Endodermal cell (in vitro differentiated cells): ENCODE data around the gene EIF4A3. TPM values are rescaled to one million over a fixed set of nuclear protein-coding genes. Genes with fewer than 3 reads are reported as not detected.

Source experiments
- DNase-seq: peaks from one replicate; pipeline ENCODE4 v3.0.0-alpha.2; 2017
- H3K27ac ChIP-seq: 2 replicates; pipeline ENCODE4 v1.5.1; 2013; ENCODE audit warnings: mild to moderate bottlenecking, low read depth, low read length, moderate library complexity
- H3K27me3 ChIP-seq: 2 replicates; pipeline ENCODE4 v1.6.1; 2013; ENCODE audit warnings: mild to moderate bottlenecking, low read length, moderate library complexity; ENCODE audit not compliant: insufficient read depth, control insufficient read depth, poor library complexity, severe bottlenecking
- H3K36me3 ChIP-seq: 2 replicates; pipeline ENCODE4 v1.7.0; 2013; ENCODE audit warnings: mild to moderate bottlenecking, low read length, moderate library complexity; ENCODE audit not compliant: control insufficient read depth, insufficient read depth
- H3K4me1 ChIP-seq: one replicate; pipeline ENCODE4 v1.7.0; 2013; ENCODE audit warnings: low read length; ENCODE audit not compliant: control insufficient read depth, insufficient read depth
- H3K4me3 ChIP-seq: 2 replicates; pipeline ENCODE4 v1.5.1; 2013; ENCODE audit warnings: mild to moderate bottlenecking, low read length, moderate library complexity
- H3K9ac ChIP-seq: 2 replicates; pipeline ENCODE4 v1.6.1; 2013; ENCODE audit warnings: mild to moderate bottlenecking, low read length, moderate library complexity; ENCODE audit not compliant: poor library complexity, severe bottlenecking; ENCODE audit errors: extremely low read depth
- H3K9me3 ChIP-seq: 2 replicates; pipeline ENCODE4 v1.6.1; 2013; ENCODE audit warnings: mild to moderate bottlenecking, low read length, moderate library complexity; ENCODE audit not compliant: control insufficient read depth
- H3K27ac Mint-ChIP-seq: 2 replicates; pipeline ENCODE4 v1.8.0; 2020; ENCODE audit warnings: mixed read lengths
- H3K27me3 Mint-ChIP-seq: 2 replicates; pipeline ENCODE4 v1.8.0; 2021; ENCODE audit warnings: mild to moderate bottlenecking, mixed read lengths; ENCODE audit not compliant: insufficient read depth
- H3K36me3 Mint-ChIP-seq: 2 replicates; pipeline ENCODE4 v1.8.0; 2020; ENCODE audit warnings: low read depth, mixed read lengths
- H3K4me1 Mint-ChIP-seq: 2 replicates; pipeline ENCODE4 v1.8.0; 2020; ENCODE audit warnings: mixed read lengths
- H3K4me3 Mint-ChIP-seq: 2 replicates; pipeline ENCODE4 v1.8.0; 2020; ENCODE audit warnings: mild to moderate bottlenecking, moderate library complexity, mixed read lengths
- H3K9me3 Mint-ChIP-seq: 2 replicates; pipeline ENCODE4 v1.8.0; 2020; ENCODE audit warnings: mild to moderate bottlenecking, mixed read lengths
- CTCF ChIP-seq: fragments of 200-600 bp; sonication (generic); conservative IDR thresholded peaks from 2 replicates; pipeline ENCODE4 v1.5.0; 2021; ENCODE audit warnings: antibody characterized with exemption, mild to moderate bottlenecking
- WGBS, 2 experiments: methylation state at CpG; one replicate each; pipeline versions ENCODE4 v1.1.5 to v1.1.7; 2013; ENCODE audit warnings: missing lambda C conversion rate in 2 of 2, mixed read lengths in 1 of 2; ENCODE audit not compliant: insufficient coverage in 1 of 2, insufficient read length in 1 of 2; 5-methylcytosine and 5-hydroxymethylcytosine counted together
- total RNA-seq, 2 donors: library from RNA; stranded (reverse); fragmentation: NEBNext Ultra II Directional in 1 of 2; extraction: Animal tissue kit (Norgen Biotek cat#: 25700) in 1 of 2; gene quantifications; 2 replicates in 1 of 2; 3 replicates in 1 of 2; pipeline ENCODE4 v1.2.1, GENCODE V29; 2021

The EIF4A3 gene
- total RNA-seq, 2 donors from 2014 or later, result 107 to 110 TPM

GRCh38 chr17:80152081-80152702 lies 5.3 kb upstream of the EIF4A3 start:
- Mint-ChIP-seq H3K27ac (no peak overlapping the region), H3K4me3 (no peak overlapping the region), H3K4me1 (peaks cover 16% of the 10 kb centered on the region), H3K36me3 (peaks cover 14% of the 10 kb centered on the region), H3K27me3 (peaks cover 2% of the 10 kb centered on the region), H3K9me3 (peaks cover 50% of the 10 kb centered on the region)
- Histone ChIP-seq H3K9me3 (peaks cover 38% of the 10 kb centered on the region), H3K9ac (no peak overlapping the region), H3K4me3 (no peak overlapping the region), H3K27me3 (no peaks in the 10 kb centered on the region), H3K27ac (no peak overlapping the region), H3K36me3 (peaks cover 7% of the 10 kb centered on the region), H3K4me1 (no peaks in the 10 kb centered on the region)
- 88 to 93% methylated on average over 8 to 11 of the region's 11 CpGs for WGBS, 2 experiments
- peak; percentile 33 for DNase-seq
- TF ChIP-seq CTCF, result no peak

GRCh38 chr17:80151333-80151732 lies 4.4 kb upstream of the EIF4A3 start:
- no peak for DNase-seq
- 91 to 96% methylated on average over 4 to 5 of the region's 5 CpGs for WGBS, 2 experiments
- Mint-ChIP-seq H3K36me3 (peaks cover 14% of the 10 kb centered on the region), H3K9me3 (peaks cover 42% of the 10 kb centered on the region), H3K4me1 (peaks cover 16% of the 10 kb centered on the region), H3K27me3 (peaks cover 2% of the 10 kb centered on the region), H3K4me3 (no peak overlapping the region), H3K27ac (no peak overlapping the region)
- no peaks in the 10 kb centered on the region for H3K4me1 ChIP-seq
- no peak for TF ChIP-seq CTCF
- H3K9me3 ChIP-seq, result peaks cover 29% of the 10 kb centered on the region
- H3K9ac ChIP-seq, result no peak overlapping the region
- H3K36me3 ChIP-seq, result peaks cover 7% of the 10 kb centered on the region
- no peak overlapping the region for H3K4me3 ChIP-seq
- H3K27me3 ChIP-seq, result no peaks in the 10 kb centered on the region
- no peak overlapping the region for H3K27ac ChIP-seq

- no peaks in the 10 kb centered on the region for H3K9me3 ChIP-seq
- peak overlapping the region; percentile 96 for H3K4me3 ChIP-seq
- Mint-ChIP-seq H3K27ac (peak overlapping the region; percentile 89), H3K4me3 (peak overlapping the region; percentile 79), H3K9me3 (no peaks in the 10 kb centered on the region), H3K36me3 (peaks cover 36% of the 10 kb centered on the region), H3K27me3 (no peaks in the 10 kb centered on the region), H3K4me1 (peaks cover 23% of the 10 kb centered on the region)
- H3K27me3 ChIP-seq, result no peaks in the 10 kb centered on the region
- no peak for TF ChIP-seq CTCF
- H3K9ac ChIP-seq, result peak overlapping the region; percentile 83
- DNase-seq, result peak; percentile 73
- peaks cover 45% of the 10 kb centered on the region for H3K36me3 ChIP-seq
- peak overlapping the region; percentile 82 for H3K27ac ChIP-seq
- no peaks in the 10 kb centered on the region for H3K4me1 ChIP-seq
- 0 to 1% methylated on average over 17 to 69 of the region's 69 CpGs for WGBS, 2 experiments
These were observed 550 bp downstream of the EIF4A3 start for GRCh38 chr17:80146121-80147034.
